C4-2B (cell line): ENCODE data around the gene ZBTB21.

Source experiments
- ZFX ChIP-seq: fragments of 450-650 bp; IDR thresholded peaks from 2 replicates; pipeline ENCODE4 v1.6.1; 2017
- TF ChIP-seq, protein P1 (sequence below): fragments of 450-650 bp; conservative IDR thresholded peaks from 2 replicates; pipeline ENCODE4 v1.5.1; 2017; ENCODE audit warnings: mild to moderate bottlenecking

DNA sequence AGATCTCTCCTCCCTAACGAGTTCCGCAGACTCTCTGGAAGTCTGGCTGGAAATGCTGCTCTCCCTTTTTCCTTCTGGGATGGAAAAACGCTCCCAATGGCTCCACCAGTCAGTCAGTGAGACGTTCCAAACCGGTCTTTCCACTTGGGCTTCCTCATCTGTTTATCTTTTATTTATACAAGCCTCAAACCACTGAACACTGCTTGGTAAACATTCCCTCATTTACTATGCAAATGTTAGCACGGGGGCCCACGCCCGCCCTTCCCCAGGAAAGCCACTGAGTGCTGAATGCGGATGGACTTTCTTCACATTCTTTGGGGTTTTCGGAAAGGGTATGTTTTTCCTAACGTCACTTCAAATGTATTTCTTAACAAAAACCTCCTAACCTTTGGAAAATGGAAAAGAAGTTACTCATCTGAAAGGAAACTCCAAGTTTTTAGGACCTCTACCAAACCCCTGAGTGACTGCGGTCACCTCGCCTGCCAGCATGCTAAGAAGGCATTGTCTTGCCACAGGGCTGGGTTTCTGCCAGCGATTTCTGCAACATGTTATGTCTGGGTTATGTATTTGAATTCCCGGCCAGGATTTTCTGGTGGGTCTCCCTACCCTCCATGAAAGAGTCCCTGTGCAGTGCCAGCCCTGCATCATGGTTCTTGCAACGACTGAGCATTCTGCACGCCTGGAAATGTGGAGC lies 47.0 kb upstream of the ZBTB21 start:
- TF ChIP-seq, protein P1, sequence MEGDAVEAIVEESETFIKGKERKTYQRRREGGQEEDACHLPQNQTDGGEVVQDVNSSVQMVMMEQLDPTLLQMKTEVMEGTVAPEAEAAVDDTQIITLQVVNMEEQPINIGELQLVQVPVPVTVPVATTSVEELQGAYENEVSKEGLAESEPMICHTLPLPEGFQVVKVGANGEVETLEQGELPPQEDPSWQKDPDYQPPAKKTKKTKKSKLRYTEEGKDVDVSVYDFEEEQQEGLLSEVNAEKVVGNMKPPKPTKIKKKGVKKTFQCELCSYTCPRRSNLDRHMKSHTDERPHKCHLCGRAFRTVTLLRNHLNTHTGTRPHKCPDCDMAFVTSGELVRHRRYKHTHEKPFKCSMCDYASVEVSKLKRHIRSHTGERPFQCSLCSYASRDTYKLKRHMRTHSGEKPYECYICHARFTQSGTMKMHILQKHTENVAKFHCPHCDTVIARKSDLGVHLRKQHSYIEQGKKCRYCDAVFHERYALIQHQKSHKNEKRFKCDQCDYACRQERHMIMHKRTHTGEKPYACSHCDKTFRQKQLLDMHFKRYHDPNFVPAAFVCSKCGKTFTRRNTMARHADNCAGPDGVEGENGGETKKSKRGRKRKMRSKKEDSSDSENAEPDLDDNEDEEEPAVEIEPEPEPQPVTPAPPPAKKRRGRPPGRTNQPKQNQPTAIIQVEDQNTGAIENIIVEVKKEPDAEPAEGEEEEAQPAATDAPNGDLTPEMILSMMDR, result no peak
- no peak for TF ChIP-seq ZFX
